ENCODE data around the gene INPP5F.

INPP5F gene

GRCh38 chr10:119693262-119693957 is 32.4 kb upstream of the INPP5F start:
- no peaks in the 10 kb centered on the region for H3K36me3 ChIP-seq (ENCODE audit: insufficient read depth)
- no peak overlapping the region for H3K4me3 ChIP-seq (IDR thresholded peaks at IDR 0.05; ENCODE audit: insufficient read depth, low read depth, low read length)
- no peak overlapping the region for H3K27ac ChIP-seq
- no peak overlapping the region for H2AFZ ChIP-seq (ENCODE audit: low read depth)
- H4K20me1 ChIP-seq (ENCODE audit: insufficient read depth) = no peaks in the 10 kb centered on the region
- H3K27me3 ChIP-seq (ENCODE audit: insufficient read depth, low read depth) = no peaks in the 10 kb centered on the region
- H3K4me1 ChIP-seq (ENCODE audit: low read depth, poor library complexity, severe bottlenecking) = no peaks in the 10 kb centered on the region
- TF ChIP-seq CTCF (conservative IDR thresholded peaks at IDR 0.05; ENCODE audit: low read depth, low read length) = no peak
- no peak overlapping the region for H3K9ac ChIP-seq
- H3K4me2 ChIP-seq = no peak overlapping the region
- no peaks in the 10 kb centered on the region for H3K79me2 ChIP-seq (ENCODE audit: insufficient read depth, low read depth)

- Histone ChIP-seq H3K27ac (no peak overlapping the region), H3K4me3 (IDR thresholded peaks at IDR 0.05; ENCODE audit: insufficient read depth, low read depth, low read length) (no peak overlapping the region), H3K36me3 (ENCODE audit: insufficient read depth) (no peaks in the 10 kb centered on the region), H3K79me2 (ENCODE audit: insufficient read depth, low read depth) (no peaks in the 10 kb centered on the region), H4K20me1 (ENCODE audit: insufficient read depth) (no peaks in the 10 kb centered on the region), H3K4me1 (ENCODE audit: low read depth, poor library complexity, severe bottlenecking) (no peaks in the 10 kb centered on the region), H3K9ac (no peak overlapping the region), H2AFZ (ENCODE audit: low read depth) (no peak overlapping the region), H3K4me2 (no peak overlapping the region), H3K27me3 (ENCODE audit: insufficient read depth, low read depth) (no peaks in the 10 kb centered on the region)
- TF ChIP-seq CTCF (conservative IDR thresholded peaks at IDR 0.05; ENCODE audit: low read depth, low read length) = no peak
Observed at GRCh38 chr10:119694608-119695007, 31.2 kb upstream of the INPP5F start.

GRCh38 chr10:119700321-119700954 is 25.4 kb upstream of the INPP5F start:
- H3K36me3 ChIP-seq (ENCODE audit: insufficient read depth) = no peaks in the 10 kb centered on the region
- H4K20me1 ChIP-seq (ENCODE audit: insufficient read depth) = no peaks in the 10 kb centered on the region
- peak overlapping the region; percentile 8; the same call in 1 of the 2 replicates for H3K4me2 ChIP-seq
- no peak overlapping the region for H3K27ac ChIP-seq
- no peak overlapping the region for H3K9ac ChIP-seq
- H3K4me1 ChIP-seq (ENCODE audit: low read depth, poor library complexity, severe bottlenecking) = peaks cover 40% of the 10 kb centered on the region
- no peak overlapping the region for H2AFZ ChIP-seq (ENCODE audit: low read depth)
- no peak overlapping the region for H3K4me3 ChIP-seq (IDR thresholded peaks at IDR 0.05; ENCODE audit: insufficient read depth, low read depth, low read length)
- H3K27me3 ChIP-seq (ENCODE audit: insufficient read depth, low read depth) = no peaks in the 10 kb centered on the region
- TF ChIP-seq CTCF (conservative IDR thresholded peaks at IDR 0.05; ENCODE audit: low read depth, low read length) = no peak
- no peaks in the 10 kb centered on the region for H3K79me2 ChIP-seq (ENCODE audit: insufficient read depth, low read depth)

GRCh38 chr10:119701861-119702260 is 24.0 kb upstream of the INPP5F start:
- H3K4me1 ChIP-seq (ENCODE audit: low read depth, poor library complexity, severe bottlenecking) = peaks cover 49% of the 10 kb centered on the region
- TF ChIP-seq CTCF (conservative IDR thresholded peaks at IDR 0.05; ENCODE audit: low read depth, low read length) = no peak
- H3K27ac ChIP-seq = no peak overlapping the region

More at GRCh38 chr10:119701861-119702260, 24.0 kb upstream of the INPP5F start:
- Histone ChIP-seq H3K4me2 (no peak overlapping the region), H3K36me3 (ENCODE audit: insufficient read depth) (no peaks in the 10 kb centered on the region), H3K79me2 (ENCODE audit: insufficient read depth, low read depth) (no peaks in the 10 kb centered on the region), H3K4me3 (IDR thresholded peaks at IDR 0.05; ENCODE audit: insufficient read depth, low read depth, low read length) (no peak overlapping the region), H2AFZ (ENCODE audit: low read depth) (no peak overlapping the region), H3K27me3 (ENCODE audit: insufficient read depth, low read depth) (no peaks in the 10 kb centered on the region), H4K20me1 (ENCODE audit: insufficient read depth) (no peaks in the 10 kb centered on the region), H3K9ac (no peak overlapping the region)

Data from KMS-11 (cell line).